GM23248 (cell line): ENCODE measurements around the gene NMRK2. TPM values are rescaled to one million over a fixed set of nuclear protein-coding genes. Genes with fewer than 3 reads are reported as not detected.
"Not testable (repeated sequence)": the region's sequence is repeated elsewhere in the genome, so short reads cannot be mapped to it uniquely, and the experiment has no call there.

Experiments
- DNase-seq: peaks from one replicate; pipeline ENCODE4 v3.0.0-alpha.2; 2015
- H2AFZ ChIP-seq: fragments of 200-600 bp; sonication (generic); 2 replicates; pipeline ENCODE4 v1.6.1; 2016; ENCODE audit warnings: antibody characterized with exemption
- H3F3A ChIP-seq: fragments of 200-600 bp; sonication (generic); 2 replicates; pipeline ENCODE4 v1.6.1; 2016; ENCODE audit warnings: mild to moderate bottlenecking, antibody characterized with exemption, mixed run types; ENCODE audit not compliant: insufficient read depth
- H3K27ac ChIP-seq: fragments of 200-600 bp; sonication (generic); 2 replicates; pipeline ENCODE4 v1.5.1; 2016; ENCODE audit warnings: mild to moderate bottlenecking
- H3K27me3 ChIP-seq: fragments of 200-600 bp; sonication (generic); replicated peaks from 2 replicates; pipeline ENCODE4 v1.6.1; 2016; ENCODE audit warnings: mild to moderate bottlenecking; ENCODE audit not compliant: insufficient read depth
- H3K36me3 ChIP-seq: fragments of 200-600 bp; sonication (generic); 2 replicates; pipeline ENCODE4 v1.6.1; 2016; ENCODE audit warnings: low read depth, mild to moderate bottlenecking
- H3K4me1 ChIP-seq: fragments of 200-600 bp; sonication (generic); 2 replicates; pipeline ENCODE4 v1.6.1; 2016; ENCODE audit warnings: mild to moderate bottlenecking; ENCODE audit not compliant: insufficient read depth
- H3K4me2 ChIP-seq: fragments of 200-600 bp; sonication (generic); one replicate; pipeline ENCODE4 v1.6.1; 2016; ENCODE audit warnings: mild to moderate bottlenecking; ENCODE audit not compliant: unreplicated experiment
- H3K4me3 ChIP-seq: fragments of 200-600 bp; sonication (generic); 2 replicates; pipeline ENCODE4 v1.5.1; 2016; ENCODE audit warnings: mild to moderate bottlenecking
- H3K79me2 ChIP-seq: fragments of 200-600 bp; sonication (generic); 2 replicates; pipeline ENCODE4 v1.6.1; 2016; ENCODE audit warnings: mild to moderate bottlenecking; ENCODE audit not compliant: insufficient read depth
- H3K9ac ChIP-seq: fragments of 200-600 bp; sonication (generic); 2 replicates; pipeline ENCODE4 v1.6.1; 2016; ENCODE audit warnings: mild to moderate bottlenecking
- H3K9me2 ChIP-seq: fragments of 200-600 bp; sonication (generic); 2 replicates; pipeline ENCODE4 v1.6.1; 2016; ENCODE audit warnings: mixed run types, mild to moderate bottlenecking, moderate library complexity; ENCODE audit not compliant: insufficient read depth
- H3K9me3 ChIP-seq: fragments of 200-600 bp; sonication (generic); one replicate; pipeline ENCODE4 v1.6.1; 2017; ENCODE audit warnings: low read depth
- H4K20me1 ChIP-seq: fragments of 200-600 bp; sonication (generic); 2 replicates; pipeline ENCODE4 v1.6.0; 2016; ENCODE audit not compliant: insufficient read depth
- EZH2 ChIP-seq: fragments of 200-600 bp; sonication (generic); IDR thresholded peaks from 2 replicates; pipeline ENCODE4 v1.6.1; 2018; ENCODE audit warnings: antibody characterized with exemption, mild to moderate bottlenecking; ENCODE audit not compliant: insufficient read depth, poor library complexity, severe bottlenecking
- EZH2phosphoT487 ChIP-seq: fragments of 200-600 bp; sonication (generic); IDR thresholded peaks from 2 replicates; pipeline ENCODE4 v1.6.1; 2018; ENCODE audit warnings: antibody characterized with exemption, moderate library complexity, mild to moderate bottlenecking, low read depth; ENCODE audit not compliant: insufficient read depth
- WGBS, 2 experiments: methylation state at CpG; one replicate each; pipeline ENCODE4 v1.1.6; 2015 to 2017; ENCODE audit warnings: low lambda C conversion rate in 2 of 2, low coverage in 1 of 2; ENCODE audit errors: missing lambda C conversion rate in 2 of 2; 5-methylcytosine and 5-hydroxymethylcytosine counted together
- in situ Hi-C: fragments of 300-500 bp; cut with MboI; formaldehyde crosslinking; loops from 2 replicates; pipeline ENCODE4 v1.15.0; 2020
- polyA plus RNA-seq: library from polyadenylated mRNA; unstranded; fragments of >200 nt; fragmentation: Nextera tagmentation; extraction: Ambion mirVana; gene quantifications from 2 replicates; pipeline ENCODE4 v1.2.1, GENCODE V29; 2016
- total RNA-seq: library from RNA; depleted of rRNA; stranded (reverse); fragments of >200 nt; shearing (Covaris generic); gene quantifications from 2 replicates; pipeline ENCODE4 v1.2.3, GENCODE V29; 2014

Gene NMRK2
- total and polyA plus RNA-seq, 2 experiments from 2014 or later: not detected

DNA sequence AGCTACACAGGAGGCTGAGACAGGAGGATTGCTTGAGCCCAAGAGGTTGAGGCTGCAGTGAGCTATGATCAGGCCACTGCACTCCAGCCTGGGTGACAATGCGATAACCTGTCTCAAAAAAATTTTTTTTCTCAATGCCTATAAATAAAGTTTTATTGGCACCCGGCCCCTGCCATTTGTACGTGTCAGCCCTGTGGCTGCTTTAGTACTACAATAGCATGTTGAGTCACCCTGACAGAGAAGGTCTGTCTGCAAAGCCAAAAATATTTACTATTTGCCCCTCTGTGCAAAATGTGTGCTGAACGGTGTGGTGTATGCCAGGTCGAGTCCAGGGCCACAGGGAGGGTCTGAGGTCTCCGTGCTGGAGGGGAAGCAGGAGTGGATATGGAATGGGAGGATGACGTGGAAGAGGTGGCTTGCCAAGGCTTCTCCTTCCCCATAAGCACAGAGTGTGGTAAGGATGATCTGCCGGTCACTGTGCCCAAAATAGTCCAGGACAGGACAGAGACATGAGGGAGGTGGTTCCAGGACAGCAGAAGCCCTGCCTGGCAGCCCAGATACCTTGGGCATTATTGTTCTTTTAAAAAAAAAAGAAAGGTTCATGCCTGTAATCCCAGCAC lies 10.0 kb downstream of the NMRK2 start:
- in situ Hi-C loops: no loop called here
- Histone ChIP-seq H3K36me3 (no peaks in the 10 kb centered on the region), H3K9me3 (no peaks in the 10 kb centered on the region), H3K4me2 (no peak overlapping the region), H3K9ac (no peak overlapping the region), H3K4me3 (no peak overlapping the region), H3K9me2 (no peaks in the 10 kb centered on the region), H3K79me2 (no peaks in the 10 kb centered on the region), H3K27ac (no peak overlapping the region), H4K20me1 (no peaks in the 10 kb centered on the region), H3K27me3 (no peaks in the 10 kb centered on the region), H3F3A (no peaks in the 10 kb centered on the region), H3K4me1 (no peaks in the 10 kb centered on the region), H2AFZ (no peak overlapping the region)
- TF ChIP-seq EZH2: no peak
- no peak for TF ChIP-seq EZH2phosphoT487
- peak; percentile 30 for DNase-seq
- 64 to 71% methylated on average over 8 of the region's 8 CpGs for WGBS, 2 experiments

GRCh38 chr19:3944018-3944721 lies 11.3 kb downstream of the NMRK2 start:
- Histone ChIP-seq H3K27ac (no peak overlapping the region), H3K9ac (no peak overlapping the region), H3K79me2 (no peaks in the 10 kb centered on the region), H3K36me3 (no peaks in the 10 kb centered on the region), H2AFZ (no peak overlapping the region), H3K27me3 (no peaks in the 10 kb centered on the region), H3F3A (no peaks in the 10 kb centered on the region), H3K4me3 (no peak overlapping the region), H4K20me1 (no peaks in the 10 kb centered on the region), H3K9me2 (no peaks in the 10 kb centered on the region), H3K4me1 (no peaks in the 10 kb centered on the region), H3K9me3 (no peaks in the 10 kb centered on the region), H3K4me2 (no peak overlapping the region)
- in situ Hi-C loops: no loop called here
- TF ChIP-seq EZH2 (no peak), EZH2phosphoT487 (no peak)
- 74 to 80% methylated on average over 11 of the region's 11 CpGs for WGBS, 2 experiments
- no peak for DNase-seq

- Histone ChIP-seq H2AFZ (no peak overlapping the region), H3K79me2 (no peaks in the 10 kb centered on the region), H3K9me3 (no peaks in the 10 kb centered on the region), H3K36me3 (no peaks in the 10 kb centered on the region), H3K4me3 (no peak overlapping the region), H3K9me2 (no peaks in the 10 kb centered on the region), H3K4me2 (no peak overlapping the region), H3K27ac (no peak overlapping the region), H3K9ac (no peak overlapping the region), H4K20me1 (no peaks in the 10 kb centered on the region), H3K27me3 (no peaks in the 10 kb centered on the region), H3F3A (no peaks in the 10 kb centered on the region), H3K4me1 (no peaks in the 10 kb centered on the region)
- peak; percentile 56 for DNase-seq
- in situ Hi-C loops: no loop called here
- 44 to 49% methylated on average over 2 of the region's 2 CpGs for WGBS, 2 experiments
- TF ChIP-seq EZH2: no peak
- TF ChIP-seq EZH2phosphoT487: no peak
These were observed 13.0 kb downstream of the NMRK2 start for GRCh38 chr19:3945838-3946237.

DNA sequence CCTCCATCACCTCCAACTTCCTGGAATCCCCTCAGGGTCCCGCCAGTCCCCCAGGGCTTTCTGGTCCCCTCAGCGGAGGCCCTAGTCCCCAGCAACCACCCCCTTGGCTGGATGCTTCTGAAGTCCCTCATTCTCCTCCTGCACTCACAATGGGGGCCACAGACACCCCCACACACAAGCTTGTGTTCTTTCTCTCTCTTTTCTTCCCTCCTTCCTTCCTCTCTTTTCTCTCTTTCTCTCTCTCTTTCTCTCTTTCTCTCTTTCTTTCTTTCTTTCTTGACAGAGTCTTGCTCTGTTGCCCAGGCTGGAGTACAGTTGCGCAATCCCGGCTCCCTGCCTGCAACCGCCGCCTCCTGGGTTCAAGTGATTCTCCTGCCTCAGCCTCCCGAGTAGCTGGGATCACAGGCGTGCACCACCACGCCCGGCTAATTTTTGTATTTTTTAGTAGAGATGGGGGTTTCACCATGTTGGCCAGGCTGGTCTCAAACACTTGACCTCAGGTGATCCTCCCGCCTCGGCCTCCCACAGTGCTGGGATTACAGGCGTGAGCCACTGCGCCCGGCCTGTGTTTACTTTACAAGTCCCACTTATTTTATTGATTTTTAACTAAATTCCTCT lies 14.6 kb downstream of the NMRK2 start:
- H4K20me1 ChIP-seq, in situ Hi-C loops, H3K4me2 ChIP-seq, H3K9me3 ChIP-seq, DNase-seq, H3K27ac ChIP-seq, H3K9ac ChIP-seq, H3K27me3 ChIP-seq, H3F3A ChIP-seq, H2AFZ ChIP-seq, H3K4me1 ChIP-seq, H3K79me2 ChIP-seq, H3K4me3 ChIP-seq, H3K9me2 ChIP-seq, H3K36me3 ChIP-seq: not testable (repeated sequence)
- WGBS, 2 experiments: 79 to 87% methylated on average over 15 of the region's 15 CpGs
